ENCODE data around the gene IFIT1. TPM values are rescaled to one million over a fixed set of nuclear protein-coding genes. Genes with fewer than 3 reads are reported as not detected.
A peak's percentile ranks its signal among the peaks of the same experiment; 100 is the strongest.

Gene IFIT1
- total RNA-seq, 4 donors from 2014 or later, result 1.9 to 7.1 (median 2.7) TPM

DNA sequence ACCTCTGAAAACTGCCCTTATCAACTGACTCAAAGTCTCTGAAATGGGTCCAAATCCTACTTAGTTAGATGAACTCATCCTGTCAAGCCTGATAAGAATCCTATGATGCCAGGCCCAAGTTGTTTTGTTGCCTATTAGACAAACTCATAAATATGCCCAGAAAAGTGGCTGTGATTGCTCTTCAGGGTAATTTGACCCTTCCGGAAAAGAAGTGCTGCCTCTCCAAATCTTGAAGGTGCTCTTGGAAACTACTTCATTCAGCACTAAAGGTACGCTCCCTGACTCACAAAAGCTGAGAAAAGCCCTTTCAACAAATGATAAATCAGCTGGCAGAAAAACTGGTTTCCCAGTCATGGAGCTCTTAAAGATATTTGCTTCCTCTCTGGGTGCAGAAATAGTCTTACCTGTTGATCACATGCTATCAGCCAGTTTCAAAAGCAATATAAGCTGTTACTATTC, 28.6 kb downstream of the IFIT1 start:
- 66% methylated on average over 2 of the region's 2 CpGs for WGBS

DNA sequence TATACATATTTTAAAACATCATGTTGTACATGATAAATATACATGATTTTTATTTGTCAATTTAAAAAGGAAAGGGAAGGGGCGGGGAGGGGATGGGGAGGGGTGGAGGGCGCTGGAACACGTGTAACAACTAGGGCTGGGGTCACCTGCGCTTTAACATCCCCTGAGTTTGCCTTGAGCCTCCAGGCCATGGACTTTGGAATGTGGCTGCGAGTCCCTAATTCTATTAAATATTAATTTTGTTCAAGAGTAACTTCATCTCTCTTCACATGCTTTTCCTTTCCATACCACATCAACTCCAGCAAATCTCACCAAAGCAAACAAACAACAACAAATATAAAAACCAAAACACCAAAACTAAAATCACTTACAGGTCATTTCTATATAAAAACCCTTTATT, 32.6 kb downstream of the IFIT1 start:
- H3K4me1 ChIP-seq, result peaks cover 10% of the 10 kb centered on the region
- peaks cover 10% of the 10 kb centered on the region for H3K36me3 ChIP-seq
- no peak overlapping the region for H3K4me3 ChIP-seq
- no peaks in the 10 kb centered on the region for H3K9me3 ChIP-seq
- TF ChIP-seq, protein P1, sequence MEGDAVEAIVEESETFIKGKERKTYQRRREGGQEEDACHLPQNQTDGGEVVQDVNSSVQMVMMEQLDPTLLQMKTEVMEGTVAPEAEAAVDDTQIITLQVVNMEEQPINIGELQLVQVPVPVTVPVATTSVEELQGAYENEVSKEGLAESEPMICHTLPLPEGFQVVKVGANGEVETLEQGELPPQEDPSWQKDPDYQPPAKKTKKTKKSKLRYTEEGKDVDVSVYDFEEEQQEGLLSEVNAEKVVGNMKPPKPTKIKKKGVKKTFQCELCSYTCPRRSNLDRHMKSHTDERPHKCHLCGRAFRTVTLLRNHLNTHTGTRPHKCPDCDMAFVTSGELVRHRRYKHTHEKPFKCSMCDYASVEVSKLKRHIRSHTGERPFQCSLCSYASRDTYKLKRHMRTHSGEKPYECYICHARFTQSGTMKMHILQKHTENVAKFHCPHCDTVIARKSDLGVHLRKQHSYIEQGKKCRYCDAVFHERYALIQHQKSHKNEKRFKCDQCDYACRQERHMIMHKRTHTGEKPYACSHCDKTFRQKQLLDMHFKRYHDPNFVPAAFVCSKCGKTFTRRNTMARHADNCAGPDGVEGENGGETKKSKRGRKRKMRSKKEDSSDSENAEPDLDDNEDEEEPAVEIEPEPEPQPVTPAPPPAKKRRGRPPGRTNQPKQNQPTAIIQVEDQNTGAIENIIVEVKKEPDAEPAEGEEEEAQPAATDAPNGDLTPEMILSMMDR (IDR thresholded peaks at IDR 0.05), result no peak
- no peaks in the 10 kb centered on the region for H3K27me3 ChIP-seq
- H3K27ac ChIP-seq, result no peak overlapping the region
- no peak for DNase-seq (ENCODE audit: low spot score in 2 of 2)
- WGBS, result 79% methylated on average over 5 of the region's 5 CpGs

More for the DNA sequence above, 28.6 kb downstream of the IFIT1 start:
- DNase-seq (ENCODE audit: low spot score in 2 of 2), result no peak
- Histone ChIP-seq H3K36me3 (peaks cover 17% of the 10 kb centered on the region), H3K27me3 (no peaks in the 10 kb centered on the region), H3K4me1 (peaks cover 29% of the 10 kb centered on the region), H3K4me3 (no peak overlapping the region), H3K9me3 (no peaks in the 10 kb centered on the region), H3K27ac (no peak overlapping the region)
- TF ChIP-seq, protein P1 (IDR thresholded peaks at IDR 0.05), result no peak
- no peak for TF ChIP-seq POLR2A (IDR thresholded peaks at IDR 0.05)
- TF ChIP-seq POLR2AphosphoS5 (IDR thresholded peaks at IDR 0.05), result no peak
- no peak for TF ChIP-seq EP300 (IDR thresholded peaks at IDR 0.05)

DNA sequence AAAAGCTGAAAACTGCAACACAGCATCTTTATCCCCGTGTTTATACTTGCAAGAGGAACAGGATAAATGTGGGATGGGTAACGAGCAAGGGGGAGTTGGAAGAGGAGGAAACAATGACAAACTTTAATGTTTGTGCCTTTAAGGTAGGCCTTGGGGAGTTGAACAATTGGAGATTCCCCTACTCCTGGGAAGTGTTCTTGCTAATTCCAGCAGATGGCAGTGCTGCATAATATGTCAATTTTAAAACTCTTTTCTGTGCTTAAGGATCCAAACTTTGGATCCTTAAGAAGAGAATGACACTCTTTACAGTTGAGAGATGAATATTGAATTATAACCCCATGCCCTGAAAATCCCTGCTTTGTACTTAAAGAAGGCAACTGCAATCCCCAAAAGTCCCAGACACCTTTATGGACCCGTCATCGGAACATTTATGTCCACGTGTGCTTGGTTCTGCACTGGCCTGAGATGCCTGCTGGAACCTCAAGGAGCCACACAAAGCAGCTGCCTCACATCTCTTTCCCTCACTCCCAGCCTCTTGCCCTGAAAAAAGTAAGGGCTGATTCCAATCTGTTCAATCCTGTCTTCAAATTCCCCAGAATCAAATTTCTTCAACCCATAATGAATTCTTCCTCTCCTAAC, 33.9 kb downstream of the IFIT1 start:
- DNase-seq (ENCODE audit: low spot score in 2 of 2), result no peak
- TF ChIP-seq POLR2A (IDR thresholded peaks at IDR 0.05), result no peak
- TF ChIP-seq, protein P1 (IDR thresholded peaks at IDR 0.05), result peak; percentile 75 to 83
- Histone ChIP-seq H3K36me3 (peaks cover 4% of the 10 kb centered on the region), H3K9me3 (no peaks in the 10 kb centered on the region), H3K27ac (no peak overlapping the region), H3K27me3 (no peaks in the 10 kb centered on the region), H3K4me3 (no peak overlapping the region), H3K4me1 (no peaks in the 10 kb centered on the region)
- WGBS, result 58% methylated on average over 5 of the region's 5 CpGs

DNA sequence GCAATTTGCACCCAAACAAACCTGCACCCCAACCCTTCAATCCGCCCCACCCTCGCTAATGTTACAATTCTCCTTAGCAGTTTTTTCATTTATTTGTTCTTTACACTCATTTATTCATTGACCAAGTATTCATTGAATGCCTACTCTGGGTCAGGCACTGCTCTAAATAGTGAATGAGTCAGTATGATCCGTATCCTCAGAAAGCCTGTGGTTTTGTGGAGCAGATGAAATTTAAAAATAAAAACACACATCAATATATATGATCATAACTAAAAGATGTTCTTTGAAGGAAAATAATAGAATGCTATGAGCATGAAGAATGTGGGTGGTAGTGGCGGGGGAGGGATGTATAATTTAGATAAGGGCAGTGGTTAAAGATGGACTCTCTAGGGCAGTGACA, 35.2 kb downstream of the IFIT1 start:
- WGBS, result 94% methylated on average over 4 of the region's 4 CpGs
- Histone ChIP-seq H3K27ac (no peak overlapping the region), H3K36me3 (no peaks in the 10 kb centered on the region), H3K4me3 (no peak overlapping the region), H3K27me3 (no peaks in the 10 kb centered on the region), H3K4me1 (no peaks in the 10 kb centered on the region), H3K9me3 (no peaks in the 10 kb centered on the region)
- TF ChIP-seq EP300 (IDR thresholded peaks at IDR 0.05) (no peak), POLR2AphosphoS5 (IDR thresholded peaks at IDR 0.05) (no peak), POLR2A (IDR thresholded peaks at IDR 0.05) (no peak)
- TF ChIP-seq, protein P1 (IDR thresholded peaks at IDR 0.05), result no peak
- DNase-seq (ENCODE audit: low spot score in 2 of 2), result no peak

DNA sequence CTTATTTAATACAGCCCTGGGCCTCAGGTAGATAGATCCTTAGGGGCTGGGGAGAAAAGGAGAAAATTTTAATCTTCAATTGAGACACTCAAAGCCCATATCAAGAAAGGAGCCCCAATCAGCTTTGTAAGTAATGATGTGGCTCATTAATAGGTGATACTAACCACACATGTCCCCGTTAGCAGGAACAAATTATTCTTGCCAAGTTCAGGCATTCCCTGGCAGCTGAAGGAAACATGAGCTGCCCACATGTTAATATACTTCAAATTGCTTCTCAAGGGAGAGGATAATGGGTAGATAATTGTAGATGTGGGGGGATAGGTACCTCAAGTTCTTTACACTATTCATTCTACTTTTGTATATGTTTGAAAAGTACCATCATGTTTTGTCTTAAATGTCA, 36.5 kb downstream of the IFIT1 start:
- TF ChIP-seq EP300 (IDR thresholded peaks at IDR 0.05) (no peak), POLR2AphosphoS5 (IDR thresholded peaks at IDR 0.05) (no peak), POLR2A (IDR thresholded peaks at IDR 0.05) (no peak)
- TF ChIP-seq, protein P1 (IDR thresholded peaks at IDR 0.05), result no peak
- Histone ChIP-seq H3K36me3 (no peaks in the 10 kb centered on the region), H3K27ac (no peak overlapping the region), H3K27me3 (no peaks in the 10 kb centered on the region), H3K9me3 (no peaks in the 10 kb centered on the region), H3K4me1 (no peaks in the 10 kb centered on the region), H3K4me3 (no peak overlapping the region)
- 31% methylated on average over 1 of the region's 1 CpG for WGBS
- no peak for DNase-seq (ENCODE audit: low spot score in 2 of 2)

Measured in suprapubic skin (tissue), 4 donors.